HG02678 (cell line): Measurements from ENCODE around the gene RHBDD1.

Experiments
- ATAC-seq: cut with Tn5 transposase; IDR thresholded peaks from one replicate; pipeline ENCODE4 v1.9.1; 2021; ENCODE audit warnings: mild to moderate bottlenecking, moderate library complexity; ENCODE audit not compliant: unreplicated experiment

Gene RHBDD1

GRCh38 chr2:226835796-226836547 lies at the start of gene RHBDD1:
Gene RHBDD1 (plus strand): TSS chr2:226836054. CDS start chr2:226864694, 28,640 bp downstream.
- peak; percentile 82 for ATAC-seq

- no peak for ATAC-seq
Measured at GRCh38 chr2:226788064-226788463, 47.8 kb upstream of the RHBDD1 start.

GRCh38 chr2:226788881-226789490 lies 46.9 kb upstream of the RHBDD1 start:
- ATAC-seq, result no peak

- no peak for ATAC-seq
Measured at GRCh38 chr2:226790011-226790410, 45.8 kb upstream of the RHBDD1 start.

GRCh38 chr2:226790431-226790830 lies 45.4 kb upstream of the RHBDD1 start:
- no peak for ATAC-seq

- peak; percentile 52 for ATAC-seq
Measured at GRCh38 chr2:226791056-226791486, 44.8 kb upstream of the RHBDD1 start.

GRCh38 chr2:226791487-226792081 lies 44.3 kb upstream of the RHBDD1 start:
- ATAC-seq, result peak; percentile 99

- ATAC-seq, result no peak
Measured at GRCh38 chr2:226792155-226792881, 43.5 kb upstream of the RHBDD1 start.

- ATAC-seq, result no peak
Measured at GRCh38 chr2:226793646-226794045, 42.2 kb upstream of the RHBDD1 start.

GRCh38 chr2:226794196-226794661 lies 41.6 kb upstream of the RHBDD1 start:
- no peak for ATAC-seq

- no peak for ATAC-seq
Measured at GRCh38 chr2:226794751-226795171, 41.1 kb upstream of the RHBDD1 start.

GRCh38 chr2:226795281-226796011 lies 40.4 kb upstream of the RHBDD1 start:
- ATAC-seq, result no peak

GRCh38 chr2:226796012-226796839 lies 39.6 kb upstream of the RHBDD1 start:
- ATAC-seq, result no peak

- no peak for ATAC-seq
Measured at GRCh38 chr2:226796840-226797288, 39.0 kb upstream of the RHBDD1 start.

- ATAC-seq, result no peak
Measured at GRCh38 chr2:226797289-226797988, 38.4 kb upstream of the RHBDD1 start.

GRCh38 chr2:226797989-226798421 lies 37.8 kb upstream of the RHBDD1 start:
- no peak for ATAC-seq

GRCh38 chr2:226798422-226799210 lies 37.2 kb upstream of the RHBDD1 start:
- peak; percentile 28 for ATAC-seq
